ENCODE measurements around the gene AQP4.

Gene AQP4

DNA sequence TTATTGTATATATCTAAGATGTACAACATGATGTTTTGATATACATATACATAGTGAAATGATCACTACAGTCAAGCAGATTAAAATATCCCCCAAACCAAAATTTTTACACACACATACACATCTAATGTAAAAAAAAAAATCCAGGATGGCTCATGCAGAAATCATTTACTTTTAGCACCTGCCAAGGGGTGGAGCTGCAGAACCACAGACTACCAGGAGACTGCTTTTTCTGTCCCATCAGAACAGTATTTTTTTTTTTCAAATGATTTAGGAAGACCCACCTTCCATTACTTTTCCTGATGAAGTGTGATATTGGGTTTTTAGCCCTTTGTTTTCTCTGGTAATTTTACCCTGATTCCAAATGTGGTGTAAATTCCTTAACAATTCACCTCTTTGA is 61.9 kb downstream of the AQP4 start:
- no peaks in the 10 kb centered on the region for H3K9me3 ChIP-seq (replicated peaks; ENCODE audit: insufficient read depth, low read length)
- H3K27me3 ChIP-seq (replicated peaks; ENCODE audit: insufficient read depth, low read length) = no peaks in the 10 kb centered on the region
- no peaks in the 10 kb centered on the region for H3K9me2 ChIP-seq (replicated peaks; ENCODE audit: insufficient read depth, low read length)
- TF ChIP-seq, protein P1, sequence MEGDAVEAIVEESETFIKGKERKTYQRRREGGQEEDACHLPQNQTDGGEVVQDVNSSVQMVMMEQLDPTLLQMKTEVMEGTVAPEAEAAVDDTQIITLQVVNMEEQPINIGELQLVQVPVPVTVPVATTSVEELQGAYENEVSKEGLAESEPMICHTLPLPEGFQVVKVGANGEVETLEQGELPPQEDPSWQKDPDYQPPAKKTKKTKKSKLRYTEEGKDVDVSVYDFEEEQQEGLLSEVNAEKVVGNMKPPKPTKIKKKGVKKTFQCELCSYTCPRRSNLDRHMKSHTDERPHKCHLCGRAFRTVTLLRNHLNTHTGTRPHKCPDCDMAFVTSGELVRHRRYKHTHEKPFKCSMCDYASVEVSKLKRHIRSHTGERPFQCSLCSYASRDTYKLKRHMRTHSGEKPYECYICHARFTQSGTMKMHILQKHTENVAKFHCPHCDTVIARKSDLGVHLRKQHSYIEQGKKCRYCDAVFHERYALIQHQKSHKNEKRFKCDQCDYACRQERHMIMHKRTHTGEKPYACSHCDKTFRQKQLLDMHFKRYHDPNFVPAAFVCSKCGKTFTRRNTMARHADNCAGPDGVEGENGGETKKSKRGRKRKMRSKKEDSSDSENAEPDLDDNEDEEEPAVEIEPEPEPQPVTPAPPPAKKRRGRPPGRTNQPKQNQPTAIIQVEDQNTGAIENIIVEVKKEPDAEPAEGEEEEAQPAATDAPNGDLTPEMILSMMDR (IDR thresholded peaks at IDR 0.05; ENCODE audit: low read length) = 0 out of 2 replicates have a peak, but pooled peaks have one; percentile 9
- TF ChIP-seq EZH2 (optimal IDR thresholded peaks at IDR 0.05; ENCODE audit: low read depth, low read length) = no peak
- no peaks in the 10 kb centered on the region for H3K4me1 ChIP-seq (ENCODE audit: low read length)
- DNase-seq = no peak
- no peaks in the 10 kb centered on the region for H3K36me3 ChIP-seq (replicated peaks; ENCODE audit: insufficient read depth, low read length)
- no peak overlapping the region for H3K9ac ChIP-seq (ENCODE audit: low read length)
- no peaks in the 10 kb centered on the region for H4K20me1 ChIP-seq (ENCODE audit: insufficient read depth, low read length)
- no peaks in the 10 kb centered on the region for H3K79me2 ChIP-seq (ENCODE audit: low read length)
- no peak overlapping the region for H2AFZ ChIP-seq (ENCODE audit: low read length)
- no peak overlapping the region for H3K4me2 ChIP-seq (ENCODE audit: low read depth, low read length)
- no peaks in the 10 kb centered on the region for H3F3A ChIP-seq (ENCODE audit: insufficient read depth, low read length)
- no peak overlapping the region for H3K27ac ChIP-seq (ENCODE audit: low read length)
- no peak overlapping the region for H3K4me3 ChIP-seq (ENCODE audit: low read length)

DNA sequence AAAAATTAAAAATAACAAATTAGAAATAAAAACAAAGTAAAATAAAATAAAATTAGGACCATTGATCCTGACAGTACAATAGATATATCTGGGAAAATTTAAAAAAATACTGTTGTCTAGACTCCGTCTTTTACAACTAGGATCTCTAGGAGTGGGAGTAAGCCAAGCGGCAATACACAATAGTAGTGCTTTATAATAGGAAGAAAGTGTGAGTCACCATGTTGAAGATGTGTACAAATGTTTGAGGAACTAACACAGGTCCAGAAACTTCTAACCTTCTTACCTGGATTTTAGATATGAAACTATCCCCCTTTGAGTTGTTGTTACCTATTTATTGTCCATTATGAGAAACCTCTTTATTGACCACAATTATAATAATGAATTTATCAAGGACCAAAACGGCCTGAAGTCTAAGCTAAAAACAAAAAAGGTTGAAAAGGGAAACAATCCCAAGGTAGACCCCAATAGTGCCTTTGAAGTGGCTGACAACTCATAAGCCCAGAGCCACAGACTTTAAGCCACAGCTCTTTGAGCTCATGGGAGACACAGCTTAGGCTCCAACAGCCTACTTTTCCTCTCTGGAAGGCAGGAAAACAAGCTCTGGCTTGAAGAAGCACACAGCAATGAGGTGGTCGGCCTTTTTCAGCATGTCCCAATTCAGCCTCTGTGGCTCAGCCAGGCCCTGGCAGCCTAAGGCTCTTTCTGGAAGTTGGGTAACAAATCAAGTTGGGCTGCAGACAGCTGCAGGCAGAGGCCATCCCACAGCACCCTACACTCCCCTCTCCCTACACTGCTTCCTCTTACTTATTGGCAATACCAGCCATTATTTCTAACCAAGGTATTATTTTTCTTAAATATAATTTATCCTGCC is 62.9 kb downstream of the AQP4 start:
- no peak overlapping the region for H3K9ac ChIP-seq (ENCODE audit: low read length)
- no peaks in the 10 kb centered on the region for H3K4me1 ChIP-seq (ENCODE audit: low read length)
- no peaks in the 10 kb centered on the region for H3K9me3 ChIP-seq (replicated peaks; ENCODE audit: insufficient read depth, low read length)
- no peaks in the 10 kb centered on the region for H4K20me1 ChIP-seq (ENCODE audit: insufficient read depth, low read length)
- DNase-seq = no peak
- H3F3A ChIP-seq (ENCODE audit: insufficient read depth, low read length) = no peaks in the 10 kb centered on the region
- H3K27ac ChIP-seq (ENCODE audit: low read length) = no peak overlapping the region
- no peak overlapping the region for H3K4me2 ChIP-seq (ENCODE audit: low read depth, low read length)
- no peaks in the 10 kb centered on the region for H3K36me3 ChIP-seq (replicated peaks; ENCODE audit: insufficient read depth, low read length)
- H3K4me3 ChIP-seq (ENCODE audit: low read length) = no peak overlapping the region
- TF ChIP-seq, protein P1 (IDR thresholded peaks at IDR 0.05; ENCODE audit: low read length) = no peak
- no peak for TF ChIP-seq EZH2 (optimal IDR thresholded peaks at IDR 0.05; ENCODE audit: low read depth, low read length)
- no peak for TF ChIP-seq EZH2phosphoT487 (IDR thresholded peaks at IDR 0.05; ENCODE audit: low read length)
- H2AFZ ChIP-seq (ENCODE audit: low read length) = no peak overlapping the region
- H3K27me3 ChIP-seq (replicated peaks; ENCODE audit: insufficient read depth, low read length) = no peaks in the 10 kb centered on the region
- no peaks in the 10 kb centered on the region for H3K79me2 ChIP-seq (ENCODE audit: low read length)
- H3K9me2 ChIP-seq (replicated peaks; ENCODE audit: insufficient read depth, low read length) = no peaks in the 10 kb centered on the region
